HG03457 (cell line): Measurements from ENCODE around the gene PTAFR.

ENCODE experiments used
- ATAC-seq: cut with Tn5 transposase; IDR thresholded peaks from one replicate; pipeline ENCODE4 v1.9.1; 2021; ENCODE audit warnings: moderate number of reproducible peaks; ENCODE audit not compliant: unreplicated experiment

The PTAFR gene

GRCh38 chr1:28126212-28126611 is 50.3 kb downstream of the PTAFR start:
- ATAC-seq, result no peak

GRCh38 chr1:28123461-28123961 is 53.0 kb downstream of the PTAFR start:
- no peak for ATAC-seq

- no peak for ATAC-seq
These were observed 54.3 kb downstream of the PTAFR start for GRCh38 chr1:28122183-28122582.

- no peak for ATAC-seq
These were observed 56.9 kb downstream of the PTAFR start for GRCh38 chr1:28119556-28119955.

- no peak for ATAC-seq
These were observed 57.7 kb downstream of the PTAFR start for GRCh38 chr1:28118640-28119307.

- ATAC-seq, result no peak
These were observed 61.2 kb downstream of the PTAFR start for GRCh38 chr1:28115267-28115666.

DNA sequence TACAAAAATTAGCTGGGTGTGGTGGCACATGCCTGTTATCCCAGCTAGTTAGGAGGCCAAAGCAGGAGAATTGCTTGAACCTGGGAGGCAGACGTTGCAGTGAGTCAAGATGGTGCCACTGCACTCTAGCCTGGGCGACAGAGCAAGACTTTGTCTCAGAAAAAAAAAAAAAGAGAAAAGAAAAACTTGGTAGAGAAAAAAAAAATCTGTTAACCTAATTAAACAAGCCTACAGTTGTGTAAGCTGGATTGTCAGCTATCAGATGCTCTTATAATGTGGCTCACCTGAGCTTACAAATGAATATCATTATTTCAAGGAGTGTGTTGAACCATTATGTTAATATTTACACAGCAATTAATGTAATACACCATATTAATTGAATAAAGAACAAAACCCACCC is 61.6 kb downstream of the PTAFR start:
- ATAC-seq, result no peak

- no peak for ATAC-seq
These were observed 63.3 kb downstream of the PTAFR start for GRCh38 chr1:28113242-28113572.

- ATAC-seq, result no peak
These were observed 63.9 kb downstream of the PTAFR start for GRCh38 chr1:28112388-28113241.

DNA sequence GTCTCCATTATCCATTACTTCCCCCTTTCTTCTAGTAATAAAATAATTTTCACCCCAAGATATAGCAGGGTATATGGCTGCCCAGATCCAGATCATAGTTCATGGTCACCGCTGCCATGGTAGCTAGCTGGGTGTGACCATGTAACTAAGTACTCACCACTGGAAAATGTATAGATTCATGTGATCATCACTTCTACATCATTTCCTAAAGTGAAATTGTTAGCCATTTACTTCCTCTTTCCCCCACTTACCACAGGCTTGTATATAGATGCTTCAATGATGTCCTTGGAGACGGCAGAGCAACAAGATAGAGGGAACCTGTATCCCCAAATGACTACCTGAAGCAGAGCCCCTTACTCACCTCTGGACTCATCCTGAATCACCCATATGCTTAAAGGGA is 65.3 kb downstream of the PTAFR start:
- no peak for ATAC-seq

- ATAC-seq, result no peak
These were observed 65.9 kb downstream of the PTAFR start for GRCh38 chr1:28110555-28110954.

DNA sequence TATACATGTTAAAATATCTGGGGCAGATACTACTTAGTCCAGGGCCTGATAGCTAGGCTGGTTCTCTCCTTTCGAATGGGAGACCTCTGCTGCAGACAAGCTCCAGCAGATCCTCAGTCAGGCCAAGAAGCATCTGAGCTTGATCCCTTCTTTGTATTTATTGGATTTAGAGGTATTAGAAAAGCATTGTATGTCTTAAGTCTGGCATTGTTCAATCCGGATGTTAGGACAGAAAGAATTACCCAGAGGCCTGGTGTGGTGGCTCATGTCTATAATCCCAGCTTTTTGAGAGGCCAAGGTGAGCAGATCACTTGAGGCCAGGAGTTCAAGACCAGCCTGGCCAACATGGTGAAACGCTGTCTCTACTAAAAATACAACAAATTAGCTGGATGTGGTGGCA is 66.9 kb downstream of the PTAFR start:
- no peak for ATAC-seq

DNA sequence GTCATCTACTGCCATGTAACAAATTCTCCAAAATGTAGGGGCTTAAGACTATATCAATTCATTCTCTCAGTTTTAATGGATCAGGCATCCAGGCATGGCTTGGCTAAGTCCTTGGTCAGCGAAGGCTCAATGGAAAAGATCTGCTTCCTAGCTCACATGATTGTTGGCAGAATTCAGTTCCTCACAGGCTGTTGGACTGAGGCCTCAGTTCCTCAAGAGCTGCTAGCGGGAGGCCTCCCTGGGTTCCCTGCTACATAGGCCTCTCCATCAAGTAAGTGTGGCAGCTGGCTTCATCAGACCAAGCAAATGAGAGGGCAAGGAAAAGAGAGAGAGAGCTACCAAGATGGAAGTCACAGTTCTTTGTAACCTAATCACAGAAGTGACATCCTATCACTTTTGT is 68.5 kb downstream of the PTAFR start:
- no peak for ATAC-seq

GRCh38 chr1:28104866-28105467 is 71.5 kb downstream of the PTAFR start:
- no peak for ATAC-seq

DNA sequence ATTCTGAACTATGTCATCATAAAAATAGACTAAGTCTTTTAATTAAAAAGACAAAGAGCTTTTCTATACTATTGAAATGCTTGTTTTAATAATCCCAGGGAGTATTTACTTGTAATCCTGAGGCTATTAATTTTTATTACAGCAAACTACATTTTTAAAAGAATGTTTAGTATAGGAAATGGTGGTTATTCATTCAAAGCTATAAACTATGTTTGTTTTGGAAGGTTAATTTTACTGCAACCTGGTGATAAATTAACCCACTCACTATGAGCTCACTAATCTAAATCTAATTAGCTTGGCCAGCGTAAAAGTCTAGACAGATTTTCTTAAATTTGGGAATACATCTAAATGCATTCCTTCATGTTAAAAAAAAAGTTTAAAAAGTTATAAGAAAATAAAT is 74.3 kb downstream of the PTAFR start:
- no peak for ATAC-seq

DNA sequence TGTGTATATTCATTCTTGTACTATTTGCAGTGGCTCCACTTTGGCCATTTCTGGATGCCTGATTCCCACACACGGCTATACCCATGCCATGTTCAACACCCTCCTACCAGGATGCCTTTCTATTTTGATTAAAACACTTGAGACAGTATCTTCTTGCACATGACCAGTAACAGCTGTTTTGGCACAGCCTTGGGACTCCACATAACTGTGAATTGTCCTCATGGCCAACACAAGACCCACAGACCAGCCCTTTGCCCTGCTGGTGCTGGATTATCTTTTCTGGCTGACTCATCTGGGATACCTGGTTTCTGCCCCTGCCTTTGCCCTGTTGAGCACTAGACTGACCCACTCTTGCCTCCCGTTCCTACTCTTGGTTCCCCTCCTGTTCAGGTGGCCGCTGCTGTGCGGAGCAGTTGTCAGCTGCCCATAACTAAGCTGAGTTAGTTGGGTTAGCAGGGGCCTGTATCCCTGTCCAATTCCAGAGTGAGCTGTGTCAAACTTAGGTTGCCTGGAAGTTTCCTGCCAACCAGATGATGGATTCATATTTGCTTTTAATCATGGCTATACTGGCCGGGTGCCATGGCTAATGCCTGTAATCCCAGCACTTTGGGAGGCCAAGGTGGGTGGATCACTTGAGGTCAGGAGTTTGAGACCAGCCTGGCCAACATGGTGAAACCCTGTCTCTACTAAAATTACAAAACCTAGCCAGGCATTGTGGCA is 77.3 kb downstream of the PTAFR start:
- no peak for ATAC-seq
